CD4-positive, alpha-beta T cell treated with Interferon alpha-2 for 1 hour (primary cell): ENCODE measurements around the gene BTN2A1.
A peak's percentile ranks its signal among the peaks of the same experiment; 100 is the strongest.
"Not testable (repeated sequence)": the region's sequence is repeated elsewhere in the genome, so short reads cannot be mapped to it uniquely, and the experiment has no call there.

Source experiments
- DNase-seq, 2 donors: peaks; one replicate each; pipeline ENCODE4 v3.0.0-alpha.2; 2020 to 2022

The BTN2A1 gene

DNA sequence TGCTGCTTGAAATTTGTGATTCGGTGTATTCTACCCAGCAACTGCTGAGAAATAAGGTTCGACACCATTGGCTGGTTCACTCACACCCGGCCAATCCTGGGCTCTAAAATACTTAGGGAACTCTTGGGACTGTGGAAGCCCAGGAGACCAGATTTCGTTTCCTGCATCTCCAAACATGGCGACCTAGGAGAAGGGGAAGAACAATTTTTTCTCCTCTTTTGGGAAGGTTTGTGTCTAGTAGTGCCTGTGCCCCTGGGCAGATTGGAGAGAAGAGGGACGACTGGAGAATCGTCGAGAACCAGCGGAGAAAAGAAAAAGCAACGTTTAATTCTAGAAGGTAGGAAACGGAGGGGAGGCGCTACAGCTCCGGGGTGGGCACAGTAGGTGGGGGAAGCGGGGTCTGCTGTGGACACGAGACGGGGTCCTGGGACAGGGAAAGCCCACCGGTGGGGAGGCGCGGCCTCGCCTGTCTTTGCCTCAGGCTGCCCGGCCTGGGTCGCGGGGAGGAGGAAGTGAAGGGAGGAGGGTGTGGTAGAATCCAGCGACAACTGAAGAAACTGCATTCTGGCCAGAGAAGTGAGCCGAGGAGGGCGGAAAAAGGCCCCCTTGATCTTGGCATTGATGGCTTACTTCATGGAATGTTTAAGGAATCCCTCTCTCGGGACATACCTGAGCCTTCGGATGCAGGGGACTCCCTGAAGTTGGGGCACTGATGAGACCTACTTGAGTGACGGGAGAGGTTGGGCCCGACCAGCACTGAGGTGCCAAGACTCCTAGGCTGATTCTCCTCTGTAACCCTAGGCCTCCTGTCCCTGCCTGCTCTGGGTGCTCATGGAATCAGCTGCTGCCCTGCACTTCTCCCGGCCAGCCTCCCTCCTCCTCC, at the start of gene BTN2A1:
Gene BTN2A1, plus strand, starts transcription at position 150 of the 883 bp plus-strand sequence. Its CDS starts 682 bp downstream, at position 832.
- DNase-seq: peak; percentile 79 to 87

DNA sequence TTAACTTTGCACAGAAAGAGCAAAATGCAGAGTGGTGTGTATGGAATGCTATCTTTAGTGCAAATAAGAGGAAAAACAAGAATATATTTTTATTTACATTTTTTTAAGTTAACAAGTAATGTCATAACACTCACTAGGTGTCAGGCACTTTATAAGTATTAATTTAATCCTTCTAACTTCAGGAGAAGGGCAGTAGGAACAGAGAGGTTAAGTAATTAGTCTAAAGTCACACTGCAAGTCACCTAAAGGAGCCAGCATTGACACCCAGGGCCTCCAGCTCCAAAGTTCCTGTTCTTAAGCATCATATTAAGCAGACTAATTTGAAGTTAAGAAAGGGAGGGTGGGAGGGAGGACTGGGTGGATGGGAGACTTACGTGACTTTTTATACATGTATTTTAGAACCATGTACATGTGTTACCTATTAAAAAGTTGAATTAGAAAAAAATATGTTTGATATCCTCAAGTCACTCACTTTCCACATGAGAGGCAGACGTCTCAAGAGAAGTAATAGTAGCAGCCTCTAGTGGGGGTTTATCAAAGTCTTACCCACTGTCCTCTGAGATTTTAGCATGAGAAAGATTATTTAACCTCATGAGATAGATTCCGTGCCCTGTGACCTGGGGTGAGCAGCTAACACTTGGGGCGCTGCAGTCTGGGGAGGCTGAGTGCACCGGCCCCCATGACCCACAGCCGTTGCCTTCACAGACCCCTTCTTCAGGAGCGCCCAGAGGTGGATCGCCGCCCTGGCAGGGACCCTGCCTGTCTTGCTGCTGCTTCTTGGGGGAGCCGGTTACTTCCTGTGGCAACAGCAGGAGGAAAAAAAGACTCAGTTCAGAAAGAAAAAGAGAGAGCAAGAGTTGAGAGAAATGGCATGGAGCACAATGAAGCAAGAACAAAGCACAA, 48.7 kb upstream of the BTN2A1 start:
- no peak for DNase-seq

DNA sequence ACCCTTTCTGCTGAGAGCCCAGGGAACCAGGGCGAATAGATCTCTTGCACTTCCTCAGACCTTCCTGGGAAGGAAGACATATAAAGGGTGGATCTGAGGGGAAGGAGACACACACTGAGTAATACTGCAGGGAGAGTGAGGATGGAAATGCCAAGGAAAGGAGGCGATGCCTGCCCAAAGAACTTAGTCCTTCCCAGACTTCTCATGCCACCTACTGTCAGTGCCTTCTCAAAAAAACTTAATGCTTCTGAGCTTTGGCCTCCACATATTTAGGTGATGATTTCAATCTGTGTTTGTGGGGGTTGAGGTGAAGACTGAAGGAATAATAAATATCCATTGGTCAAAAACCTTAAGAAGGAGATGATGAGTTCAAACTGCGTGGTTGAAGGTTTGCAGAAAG, 46.0 kb upstream of the BTN2A1 start:
- DNase-seq: no peak

DNA sequence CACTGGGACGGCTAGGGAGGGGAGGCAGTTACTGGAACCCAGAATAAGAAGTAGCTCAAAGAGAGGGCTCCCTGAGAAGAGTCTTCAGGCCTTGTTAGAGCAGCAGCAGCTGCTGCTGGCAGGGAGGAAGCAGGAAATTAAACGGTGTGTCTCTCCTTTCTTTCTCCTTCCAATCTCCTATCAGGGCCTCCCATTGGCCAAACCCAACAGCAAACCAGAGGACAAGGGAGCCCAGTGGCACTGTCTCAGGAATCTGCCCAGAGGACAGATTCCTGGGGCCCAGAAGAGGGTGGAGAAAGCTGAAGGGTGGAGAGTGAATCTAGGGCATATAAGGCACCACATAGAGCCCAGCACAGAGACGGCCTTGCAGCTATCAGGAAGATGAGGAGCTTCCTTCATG, 45.5 kb upstream of the BTN2A1 start:
- DNase-seq: no peak

DNA sequence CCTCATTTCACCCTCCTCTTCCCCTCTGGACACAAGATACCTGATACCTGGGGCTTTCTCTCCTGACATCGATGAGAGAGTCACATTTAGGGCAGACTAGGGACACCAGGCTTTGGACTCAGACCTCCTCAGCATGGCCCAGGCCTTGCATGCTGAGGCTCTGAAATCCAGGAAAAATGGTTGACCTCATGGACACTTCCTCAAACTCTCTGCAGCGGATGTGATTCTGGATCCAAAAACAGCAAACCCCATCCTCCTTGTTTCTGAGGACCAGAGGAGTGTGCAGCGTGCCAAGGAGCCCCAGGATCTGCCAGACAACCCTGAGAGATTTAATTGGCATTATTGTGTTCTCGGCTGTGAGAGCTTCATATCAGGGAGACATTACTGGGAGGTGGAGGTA, 44.8 kb upstream of the BTN2A1 start:
- DNase-seq: no peak

DNA sequence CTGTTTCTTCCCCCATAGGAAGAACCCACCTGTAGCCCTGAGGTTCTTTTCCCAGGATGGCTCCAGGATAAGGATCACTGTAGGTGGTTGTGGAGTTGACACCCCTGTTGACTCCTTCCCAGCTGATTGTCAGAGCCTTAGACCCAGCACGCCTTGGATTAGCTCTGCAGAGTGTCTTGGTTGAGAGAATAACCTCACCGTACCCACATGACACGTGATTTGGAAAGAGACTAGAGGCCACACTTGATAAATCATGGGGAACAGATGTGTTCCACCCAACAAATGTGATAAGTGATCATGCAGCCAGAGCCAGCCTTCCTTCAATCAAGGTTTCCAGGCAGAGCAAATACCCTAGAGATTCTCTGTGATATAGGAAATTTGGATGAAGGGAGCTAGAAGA, 43.5 kb upstream of the BTN2A1 start:
- DNase-seq: no peak

DNA sequence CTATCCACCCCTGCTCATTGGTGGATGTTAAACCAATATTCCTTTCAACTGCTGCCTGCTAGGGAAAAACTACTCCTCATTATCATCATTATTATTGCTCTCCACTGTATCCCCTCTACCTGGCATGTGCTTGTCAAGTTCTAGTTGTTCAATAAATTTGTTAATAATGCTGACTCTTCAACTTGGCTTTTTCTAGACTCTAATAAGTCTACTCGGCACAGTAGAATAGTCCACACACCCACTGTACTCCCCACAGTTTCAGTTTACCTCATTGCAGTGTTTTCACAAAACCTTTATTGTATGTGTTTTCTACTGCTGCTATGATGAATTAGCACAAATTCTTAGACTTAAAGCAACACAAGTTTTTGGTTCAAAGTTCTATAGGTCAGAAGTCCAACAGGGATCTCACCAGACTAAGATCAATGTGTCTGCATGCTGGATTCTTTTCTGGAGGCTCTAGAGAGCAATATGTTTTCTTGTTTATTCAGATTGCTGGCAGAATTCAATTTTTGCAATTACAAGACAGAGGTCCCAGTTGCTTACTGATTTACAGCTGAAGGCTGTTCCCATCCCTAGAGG, 42.6 kb upstream of the BTN2A1 start:
- DNase-seq: no peak

DNA sequence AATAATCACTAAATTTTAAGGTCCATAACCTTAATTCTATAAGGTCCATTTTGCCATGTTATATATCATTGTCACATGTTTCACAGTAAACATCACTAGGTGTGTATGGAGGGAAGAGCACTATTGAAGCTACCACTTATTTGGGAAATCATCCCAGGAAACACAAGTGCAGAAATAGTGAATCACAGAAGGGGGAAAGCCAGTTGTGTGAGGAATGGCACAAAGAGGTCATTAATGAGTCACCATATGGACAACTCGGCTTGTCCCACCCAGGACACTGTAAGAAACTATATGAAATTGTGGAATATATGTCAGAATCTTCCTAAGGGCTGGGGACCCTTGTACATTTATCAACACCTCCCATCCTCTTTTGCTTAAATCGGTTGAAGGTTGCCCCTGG, 42.0 kb upstream of the BTN2A1 start:
- no peak for DNase-seq

DNA sequence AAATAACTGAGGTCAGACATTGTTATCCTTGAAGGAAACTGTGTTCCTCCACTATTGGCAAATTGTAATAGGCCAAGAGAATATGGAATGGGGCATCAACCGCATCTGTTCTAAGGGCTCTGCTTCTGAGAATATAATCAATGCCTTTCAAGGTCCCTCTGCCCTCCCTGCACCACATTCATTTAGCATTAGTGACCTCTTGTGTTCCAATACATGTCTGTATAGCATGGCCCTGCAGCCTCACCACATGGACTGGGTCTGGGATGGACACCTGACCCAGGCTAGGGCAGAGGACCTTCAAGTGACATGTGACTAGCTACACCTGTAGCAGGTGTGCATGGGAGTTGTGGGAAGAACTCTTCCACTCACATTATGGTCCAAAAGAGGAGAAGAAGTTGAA, 41.5 kb upstream of the BTN2A1 start:
- no peak for DNase-seq

DNA sequence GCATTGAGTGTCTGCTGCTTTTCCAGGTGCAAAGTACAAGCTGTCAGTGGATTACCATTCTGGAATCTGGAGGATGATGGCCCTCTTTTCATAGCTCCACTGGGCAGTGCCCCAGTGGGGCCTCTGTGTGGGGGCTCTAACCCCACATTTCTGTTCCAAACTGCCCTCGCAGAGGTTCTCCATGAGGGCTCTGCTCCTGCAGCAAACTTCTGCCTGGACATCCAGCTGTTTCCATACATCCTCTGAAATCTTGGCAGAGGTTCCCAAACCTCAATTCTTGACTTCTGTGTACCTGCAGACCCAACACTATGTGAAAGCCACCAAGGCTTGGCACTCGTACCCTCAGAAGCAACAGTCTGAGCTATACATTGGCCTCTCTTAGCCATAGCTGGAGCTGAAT, 39.7 kb upstream of the BTN2A1 start:
- not testable (repeated sequence) for DNase-seq

DNA sequence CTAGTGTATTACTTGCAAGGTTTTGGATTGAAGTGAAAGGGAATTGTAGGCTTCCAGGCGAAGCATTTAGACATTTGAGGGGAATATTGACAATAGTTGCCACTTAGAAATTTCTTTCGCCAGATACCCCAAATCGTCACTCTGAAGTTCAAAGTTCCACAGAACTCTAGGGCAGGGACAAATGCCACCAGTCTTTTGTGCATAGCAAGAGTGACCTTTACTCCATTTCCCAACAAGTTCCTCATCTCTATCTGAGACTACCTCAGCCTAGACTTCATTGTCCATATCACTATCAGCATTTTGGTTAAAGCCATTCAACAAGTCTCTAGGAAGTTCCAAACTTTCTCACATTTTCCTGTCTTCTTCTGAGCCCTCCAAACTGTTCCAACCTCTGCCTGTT, 39.0 kb upstream of the BTN2A1 start:
- DNase-seq: not testable (repeated sequence)

DNA sequence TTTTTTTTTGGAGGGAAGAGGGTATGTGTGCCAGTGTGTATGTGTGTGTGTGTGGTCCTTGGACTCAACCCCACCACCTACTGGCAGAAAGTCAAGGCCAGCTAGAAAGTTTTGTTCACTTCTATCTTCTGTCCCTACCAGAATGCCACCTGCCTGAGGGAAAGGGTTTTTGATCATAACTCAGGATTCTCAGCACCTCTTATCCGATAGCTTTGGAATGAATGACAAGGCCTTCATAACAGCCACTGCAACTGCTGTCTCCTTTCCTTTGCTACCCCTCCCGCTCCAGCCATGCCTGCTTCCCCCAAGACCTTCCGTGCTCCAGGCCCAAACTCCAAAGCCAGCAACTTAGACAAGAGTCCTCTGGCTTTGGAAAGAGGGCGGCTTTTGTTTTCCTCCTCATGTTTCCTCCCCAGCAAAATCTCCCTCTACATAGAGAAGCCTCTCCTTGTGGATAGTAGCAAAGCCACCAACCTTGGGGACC, 37.0 kb upstream of the BTN2A1 start:
- peak; percentile 19 to 54 for DNase-seq

DNA sequence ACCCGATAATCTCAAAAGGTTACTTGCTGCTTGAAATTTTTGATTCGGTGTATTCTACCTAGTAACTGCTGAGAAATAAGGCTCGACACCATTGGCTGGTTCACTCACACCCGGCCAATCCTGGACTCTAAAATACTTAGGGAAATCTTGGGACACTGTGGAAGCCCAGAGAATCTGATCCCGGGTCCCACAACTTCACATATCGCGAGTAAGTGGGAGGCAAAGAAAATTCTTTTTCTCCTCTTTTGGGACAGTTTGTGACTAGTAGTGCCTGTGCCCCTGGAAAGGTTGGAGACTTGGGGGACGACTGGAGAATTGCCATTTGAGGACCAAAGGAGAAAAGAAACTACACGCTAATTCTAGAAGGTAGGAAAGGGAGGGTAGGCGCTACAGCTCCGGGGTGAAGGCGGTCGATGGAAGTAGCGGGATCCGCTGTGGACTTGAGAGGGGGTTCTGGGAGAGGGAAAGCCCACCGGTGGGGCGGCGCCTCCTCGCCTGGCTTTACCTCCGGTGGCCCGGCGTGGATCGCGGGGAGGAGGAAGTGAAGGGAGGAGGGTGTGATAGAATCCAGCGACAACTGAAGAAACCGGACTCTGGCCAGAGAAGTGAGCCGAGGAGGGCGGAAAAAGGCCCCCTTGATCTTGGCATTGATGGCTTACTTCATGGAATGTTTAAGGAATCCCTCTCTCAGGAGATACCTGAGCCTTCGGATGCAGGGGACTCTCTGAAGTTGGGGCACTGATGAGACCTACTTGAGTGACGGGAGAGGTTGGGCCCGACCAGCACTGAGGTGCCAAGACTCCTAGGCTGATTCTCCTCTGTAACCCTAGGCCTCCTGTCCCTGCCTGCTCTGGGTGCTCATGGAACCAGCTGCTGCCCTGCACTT, 36.3 kb upstream of the BTN2A1 start:
- DNase-seq: peak; percentile 57 to 78

DNA sequence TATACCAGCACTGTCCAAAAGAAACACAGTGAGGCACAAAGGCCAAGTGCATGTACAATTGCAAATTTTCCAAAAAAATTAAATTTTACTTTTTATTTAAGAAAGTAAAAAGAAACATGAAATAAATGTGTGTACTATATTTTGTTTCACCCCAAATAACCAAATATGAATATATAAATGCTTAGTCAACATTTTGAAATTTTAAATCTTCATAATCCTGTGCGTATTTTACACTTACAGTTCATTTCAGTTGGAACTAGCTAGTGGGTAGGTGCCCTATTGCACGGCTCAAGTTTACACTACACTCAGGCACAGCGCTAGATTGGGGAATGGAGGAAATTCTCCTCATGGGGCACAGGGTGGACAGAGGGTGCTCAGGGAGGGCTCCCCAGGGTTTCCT, 35.4 kb upstream of the BTN2A1 start:
- no peak for DNase-seq

DNA sequence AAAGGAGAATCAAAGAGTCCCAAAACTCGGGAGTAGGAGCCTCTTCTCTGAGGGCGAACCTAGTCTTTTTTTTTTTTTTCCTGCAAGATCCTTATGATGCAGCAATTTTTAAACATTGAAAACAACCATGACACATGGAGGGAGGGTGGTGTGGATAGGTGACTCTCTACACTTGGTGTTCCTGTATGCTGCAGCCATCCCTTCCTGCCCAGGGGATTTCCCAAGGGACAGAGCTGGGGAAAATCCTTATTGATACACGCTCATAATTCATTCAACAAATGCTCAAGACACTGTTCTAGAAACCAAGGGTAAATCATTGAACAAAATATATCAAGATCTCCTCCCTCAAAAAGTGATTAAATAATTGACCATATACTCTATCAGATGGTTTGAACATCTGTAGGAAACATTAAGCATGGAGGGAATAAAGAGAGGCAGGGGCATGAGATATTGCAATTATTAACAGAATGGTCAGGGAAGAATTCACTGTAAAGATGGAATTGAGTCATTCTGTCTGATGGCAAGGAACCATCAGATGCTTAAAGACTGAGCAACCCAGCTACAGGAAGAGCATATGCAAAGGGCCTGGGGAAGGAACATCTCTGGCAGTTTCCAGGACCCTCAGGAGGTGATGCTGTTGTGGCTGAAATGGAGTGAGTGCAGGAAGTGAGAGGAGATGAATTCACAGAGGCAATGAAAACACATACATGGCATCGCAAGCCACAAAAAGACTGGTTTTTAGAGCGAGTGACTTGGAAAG, 30.9 kb upstream of the BTN2A1 start:
- DNase-seq: no peak

DNA sequence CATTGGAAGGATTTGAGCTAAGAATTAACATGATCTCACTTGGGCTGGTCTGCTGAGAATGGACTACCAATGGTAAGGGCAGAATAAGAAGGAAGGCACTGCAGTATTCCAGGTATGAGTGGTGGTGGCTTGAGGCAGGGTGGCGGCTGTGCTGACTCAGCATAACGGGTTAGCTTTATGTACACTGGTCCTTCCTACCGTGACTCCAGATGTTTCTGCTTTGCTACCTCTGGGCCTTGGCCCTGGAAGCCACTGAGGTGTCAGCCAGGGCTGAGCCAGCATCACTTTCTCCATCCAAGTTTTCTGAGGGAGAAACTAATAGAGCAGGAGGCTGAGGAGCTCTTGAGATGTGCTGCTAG, 30.3 kb upstream of the BTN2A1 start:
- no peak for DNase-seq

DNA sequence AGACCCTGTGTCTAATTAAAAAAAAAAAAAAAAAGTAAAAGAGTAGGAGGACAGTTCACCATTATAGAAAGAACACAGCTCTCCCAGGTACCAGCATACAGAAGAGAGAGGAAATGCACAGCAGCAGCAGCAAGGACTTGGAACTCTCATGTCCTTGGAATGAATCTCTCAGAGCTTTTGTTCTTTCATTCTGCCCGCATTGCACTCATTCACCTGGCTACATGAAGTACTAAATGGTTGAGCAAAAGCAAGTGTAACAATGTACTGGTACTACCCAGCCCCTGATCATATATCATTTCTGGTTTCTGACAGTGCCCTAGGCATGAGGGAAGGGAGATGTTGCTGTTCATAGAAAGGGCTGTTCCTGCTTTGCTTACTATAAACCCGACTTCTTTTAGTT, 29.5 kb upstream of the BTN2A1 start:
- DNase-seq: no peak

DNA sequence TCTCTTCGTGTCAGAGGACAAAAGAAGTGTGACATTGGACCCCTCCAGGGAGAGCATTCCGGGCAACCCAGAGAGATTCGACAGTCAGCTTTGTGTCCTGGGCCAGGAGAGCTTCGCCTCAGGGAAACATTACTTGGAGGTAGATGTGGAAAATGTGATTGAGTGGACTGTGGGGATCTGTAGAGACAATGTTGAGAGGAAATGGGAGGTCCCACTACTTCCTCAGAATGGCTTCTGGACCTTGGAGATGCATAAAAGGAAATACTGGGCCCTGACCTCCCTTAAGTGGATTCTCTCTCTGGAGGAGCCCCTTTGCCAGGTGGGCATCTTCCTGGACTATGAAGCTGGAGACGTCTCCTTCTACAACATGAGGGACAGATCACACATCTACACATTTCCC, 27.0 kb upstream of the BTN2A1 start:
- no peak for DNase-seq

DNA sequence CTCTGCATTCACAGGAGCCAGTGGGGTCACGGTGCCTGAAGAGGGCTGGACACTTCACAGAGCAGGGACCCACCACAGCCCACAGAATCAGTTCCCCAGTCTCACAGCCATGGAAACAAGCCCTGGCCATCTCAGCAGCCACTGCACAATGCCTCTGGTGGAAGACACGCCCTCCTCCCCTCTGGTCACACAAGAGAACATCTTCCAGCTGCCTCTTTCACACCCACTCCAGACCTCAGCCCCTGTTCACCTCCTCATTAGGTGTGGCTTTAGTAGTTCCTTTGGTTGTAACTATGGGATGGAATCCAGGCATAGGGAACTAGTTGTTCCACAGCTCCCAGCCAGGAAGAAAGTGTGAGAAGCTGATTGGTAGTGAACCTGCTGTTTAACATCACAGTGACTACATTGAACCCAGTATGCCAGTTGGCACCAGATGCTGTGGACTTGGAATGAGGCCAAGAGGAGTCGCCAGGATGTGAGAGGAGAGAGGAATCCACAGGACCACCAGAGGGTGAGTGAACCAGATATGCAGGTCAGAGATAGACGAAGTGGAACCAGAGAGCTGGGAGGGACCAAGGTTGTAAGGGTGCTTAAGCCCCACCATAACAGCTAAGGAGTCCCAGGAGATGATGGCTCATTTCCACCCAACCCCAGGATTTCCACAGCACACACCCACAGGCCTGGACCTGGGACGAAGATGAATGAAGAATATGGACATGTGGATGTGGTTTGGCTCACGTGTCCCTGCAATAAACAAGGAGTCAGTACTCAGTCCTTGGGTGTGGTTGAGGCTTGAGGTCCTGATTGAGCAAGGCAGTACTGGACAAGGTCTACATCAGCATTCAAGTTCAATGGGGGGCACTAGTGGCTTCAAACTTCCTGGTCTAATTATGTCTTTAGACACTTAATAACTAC, 26.2 kb upstream of the BTN2A1 start:
- DNase-seq: no peak

DNA sequence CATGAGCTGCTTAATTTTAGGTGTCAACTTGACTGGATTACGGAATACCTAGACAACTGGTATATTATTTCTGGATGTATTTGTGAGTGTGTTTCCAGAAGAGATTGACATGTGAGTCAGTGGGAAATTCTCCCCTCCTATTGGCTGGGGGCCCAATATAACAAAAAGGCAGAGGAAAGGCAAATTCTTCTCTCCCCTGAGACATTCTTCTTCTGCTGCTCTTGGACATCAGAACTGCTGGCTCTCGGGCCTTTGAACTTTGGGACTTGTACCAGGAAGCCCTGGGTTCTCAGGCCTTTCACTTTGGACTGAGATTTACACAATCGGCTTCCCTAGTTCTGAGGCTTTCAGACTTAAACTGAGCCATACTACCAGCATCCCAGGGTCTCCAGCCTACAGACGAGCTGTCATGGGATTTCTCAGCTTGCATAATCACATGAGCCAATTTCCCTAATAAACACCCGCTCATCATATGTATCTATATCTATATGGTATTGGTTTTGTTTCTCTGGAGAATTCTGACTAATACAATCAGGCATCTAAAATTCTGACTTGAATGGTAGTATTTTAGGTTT, 25.0 kb upstream of the BTN2A1 start:
- no peak for DNase-seq
